GM12891 (cell line): ENCODE measurements around the gene TMEM203.
A peak's percentile ranks its signal among the peaks of the same experiment; 100 is the strongest.
"Not testable (repeated sequence)": the region's sequence is repeated elsewhere in the genome, so short reads cannot be mapped to it uniquely, and the experiment has no call there.

ENCODE experiments used
- DNase-seq: peaks from one replicate; pipeline ENCODE4 v3.0.0; 2011; ENCODE audit warnings: low spot score; ENCODE audit not compliant: insufficient read length
- FAIRE-seq: peaks from 2 replicates; lab custom pipeline; 2011; peaks lifted over from hg19 to GRCh38; lab: Jason Lieb, UNC
- PAX5 ChIP-seq: IDR thresholded peaks from 2 replicates; pipeline ENCODE4 v1.6.1; 2011; ENCODE audit warnings: low read length, moderate library complexity, mild to moderate bottlenecking; ENCODE audit not compliant: insufficient read depth, severe bottlenecking
- POLR2A ChIP-seq: IDR thresholded peaks from 2 replicates; pipeline ENCODE4 v1.6.1; 2011; ENCODE audit warnings: low read depth, low read length, control low read depth
- POLR2AphosphoS5 ChIP-seq: IDR thresholded peaks from 2 replicates; pipeline ENCODE4 v1.6.1; 2011; ENCODE audit warnings: low read depth, low read length, control low read depth
- POU2F2 ChIP-seq: IDR thresholded peaks from 2 replicates; pipeline ENCODE4 v1.6.1; 2011; ENCODE audit warnings: low read depth, mild to moderate bottlenecking, control low read depth, low read length, moderate library complexity
- SPI1 ChIP-seq: IDR thresholded peaks from 2 replicates; pipeline ENCODE4 v1.6.1; 2011; ENCODE audit warnings: low read depth, low read length, control low read depth
- TAF1 ChIP-seq: IDR thresholded peaks from 2 replicates; pipeline ENCODE4 v1.6.1; 2011; ENCODE audit warnings: low read depth, low read length, control low read depth

TMEM203 gene

DNA sequence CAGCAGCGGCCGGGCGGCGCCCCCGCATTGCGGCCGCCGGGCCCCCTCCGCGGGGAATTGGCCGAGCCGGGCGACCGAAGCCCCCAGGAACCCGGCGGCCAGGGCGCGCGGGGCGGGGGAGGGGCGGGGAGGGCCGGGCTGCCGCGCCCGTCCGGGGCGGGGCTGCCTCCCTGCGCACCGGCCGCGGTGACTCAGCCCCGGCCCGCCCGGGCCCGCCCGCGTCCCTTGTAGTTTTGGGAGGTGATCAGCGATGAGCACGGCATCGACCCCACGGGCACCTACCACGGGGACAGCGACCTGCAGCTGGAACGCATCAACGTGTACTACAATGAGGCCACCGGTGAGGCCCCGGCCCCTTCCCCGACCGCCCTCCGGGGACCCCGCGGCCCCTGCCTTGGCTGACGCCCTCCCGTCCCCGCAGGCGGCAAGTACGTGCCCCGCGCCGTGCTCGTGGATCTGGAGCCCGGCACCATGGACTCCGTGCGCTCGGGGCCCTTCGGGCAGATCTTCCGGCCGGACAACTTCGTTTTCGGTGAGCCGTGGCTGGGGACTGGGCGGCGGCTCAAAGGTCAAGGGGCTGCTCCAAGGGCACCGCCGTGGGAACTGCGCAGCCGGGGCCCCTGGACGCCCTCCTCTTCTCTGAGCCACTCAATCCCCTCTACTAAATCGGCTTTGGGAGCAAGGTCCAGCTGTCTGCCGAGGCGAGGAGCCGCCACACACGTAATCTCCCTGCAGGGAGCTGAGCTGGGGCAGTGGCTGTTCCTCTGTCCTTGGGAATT is 36.2 kb upstream of the TMEM203 start:
- TF ChIP-seq POLR2AphosphoS5: no peak
- no peak for TF ChIP-seq SPI1
- TF ChIP-seq POU2F2: no peak
- TF ChIP-seq TAF1: no peak
- no peak for TF ChIP-seq POLR2A
- TF ChIP-seq PAX5: no peak
- DNase-seq (peak; percentile 65), FAIRE-seq (peak; percentile 33)

DNA sequence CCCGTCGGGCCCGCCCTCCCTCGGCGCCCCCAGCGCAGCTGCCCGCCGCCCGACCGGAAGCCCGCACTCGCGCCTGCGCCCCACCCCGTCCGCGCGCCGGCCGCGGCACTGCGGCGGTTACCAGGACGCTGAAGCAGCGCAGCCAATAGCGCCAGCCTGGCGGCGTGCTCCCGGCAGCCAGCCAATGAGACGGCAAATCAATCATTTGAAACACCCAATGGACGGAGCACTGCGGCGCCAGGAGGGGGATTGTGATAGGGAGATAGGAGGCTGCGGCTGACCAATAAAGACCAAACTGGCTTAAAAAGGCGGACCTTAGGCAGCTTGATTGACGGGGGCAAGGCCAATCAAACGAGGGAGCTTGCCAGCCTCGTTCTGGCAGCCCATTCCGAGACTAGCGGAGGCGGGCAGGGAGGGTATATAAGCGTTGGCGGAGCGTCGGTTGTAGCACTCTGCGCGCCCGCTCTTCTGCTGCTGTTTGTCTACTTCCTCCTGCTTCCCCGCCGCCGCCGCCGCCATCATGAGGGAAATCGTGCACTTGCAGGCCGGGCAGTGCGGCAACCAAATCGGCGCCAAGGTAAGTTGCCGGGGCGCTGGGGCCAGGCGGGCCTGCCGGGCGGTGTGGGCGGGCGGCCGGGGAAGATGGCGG is 35.5 kb upstream of the TMEM203 start, which contains the start of gene TUBB4B:
Gene TUBB4B (plus strand): TSS at position 447 of the 649 bp plus-strand sequence. CDS start 74 bp downstream, at position 521.
- TF ChIP-seq POLR2AphosphoS5 (peak; percentile 99), TAF1 (peak; percentile 99), POLR2A (peak; percentile 99), POU2F2 (peak; percentile 90), PAX5 (no peak)
- DNase-seq (peak; percentile 99), FAIRE-seq (peak; percentile 100)

DNA sequence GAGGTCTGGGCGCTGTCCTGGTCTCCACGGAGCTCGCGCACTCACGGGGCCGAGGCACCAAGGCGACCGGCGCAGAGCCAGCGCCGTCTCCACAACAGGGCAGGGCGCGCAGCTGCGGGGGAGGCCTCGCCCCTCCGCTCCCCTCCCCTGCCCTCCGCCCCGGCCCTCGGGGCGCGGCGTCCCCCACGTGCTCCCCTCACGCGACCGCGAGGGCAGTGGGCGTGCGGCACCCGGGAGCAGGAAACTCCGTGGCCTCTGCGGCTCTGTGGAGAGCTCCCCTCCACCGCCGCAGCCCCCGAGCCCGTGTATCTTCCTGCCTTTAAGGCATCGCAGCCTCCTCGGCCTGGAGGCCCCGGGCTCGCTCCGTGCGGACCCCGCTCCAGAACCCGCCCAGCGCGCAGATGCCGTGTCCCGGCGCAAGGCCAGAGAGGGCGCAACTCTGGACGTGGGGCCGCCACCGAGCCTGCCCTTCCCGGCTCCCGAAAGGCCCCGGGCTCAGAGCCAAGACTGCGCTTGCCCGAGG is 34.9 kb upstream of the TMEM203 start:
- FAIRE-seq: no peak
- peak; percentile 67 for DNase-seq
- TF ChIP-seq TAF1 (peak; percentile 21), POU2F2 (no peak), PAX5 (no peak), POLR2AphosphoS5 (no peak)

DNA sequence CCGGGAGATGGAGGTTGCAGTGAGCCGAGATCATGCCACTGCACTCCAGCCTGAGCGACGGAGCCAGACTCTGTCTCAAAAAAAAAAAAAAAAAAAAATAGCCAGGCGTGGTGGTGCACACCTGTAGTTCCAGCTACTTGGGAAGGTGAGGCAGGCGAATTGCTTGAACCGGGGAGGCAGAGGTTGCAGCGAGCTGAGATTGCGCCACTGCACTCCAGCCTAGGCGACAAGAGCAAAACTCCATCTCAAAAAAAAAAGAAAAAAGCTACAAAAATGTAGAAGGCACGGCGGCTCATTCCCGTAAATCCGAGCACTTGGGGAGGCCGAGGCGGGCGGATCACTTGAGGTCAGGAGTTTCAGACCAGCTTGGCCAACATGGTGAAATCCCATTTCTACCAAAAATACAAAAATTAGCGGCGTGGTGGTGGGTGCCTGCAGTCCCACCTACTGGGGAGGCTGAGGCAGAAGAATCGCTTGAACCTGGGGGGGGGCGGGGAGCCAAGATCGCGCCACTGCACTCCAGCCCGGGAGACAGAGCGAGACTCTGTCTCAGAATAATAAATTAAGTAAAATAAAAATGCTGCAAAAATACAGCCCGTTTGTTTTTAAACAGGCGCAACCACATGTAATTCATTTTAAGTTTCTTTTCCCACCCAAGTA is 34.2 kb upstream of the TMEM203 start:
- DNase-seq, FAIRE-seq: not testable (repeated sequence)

DNA sequence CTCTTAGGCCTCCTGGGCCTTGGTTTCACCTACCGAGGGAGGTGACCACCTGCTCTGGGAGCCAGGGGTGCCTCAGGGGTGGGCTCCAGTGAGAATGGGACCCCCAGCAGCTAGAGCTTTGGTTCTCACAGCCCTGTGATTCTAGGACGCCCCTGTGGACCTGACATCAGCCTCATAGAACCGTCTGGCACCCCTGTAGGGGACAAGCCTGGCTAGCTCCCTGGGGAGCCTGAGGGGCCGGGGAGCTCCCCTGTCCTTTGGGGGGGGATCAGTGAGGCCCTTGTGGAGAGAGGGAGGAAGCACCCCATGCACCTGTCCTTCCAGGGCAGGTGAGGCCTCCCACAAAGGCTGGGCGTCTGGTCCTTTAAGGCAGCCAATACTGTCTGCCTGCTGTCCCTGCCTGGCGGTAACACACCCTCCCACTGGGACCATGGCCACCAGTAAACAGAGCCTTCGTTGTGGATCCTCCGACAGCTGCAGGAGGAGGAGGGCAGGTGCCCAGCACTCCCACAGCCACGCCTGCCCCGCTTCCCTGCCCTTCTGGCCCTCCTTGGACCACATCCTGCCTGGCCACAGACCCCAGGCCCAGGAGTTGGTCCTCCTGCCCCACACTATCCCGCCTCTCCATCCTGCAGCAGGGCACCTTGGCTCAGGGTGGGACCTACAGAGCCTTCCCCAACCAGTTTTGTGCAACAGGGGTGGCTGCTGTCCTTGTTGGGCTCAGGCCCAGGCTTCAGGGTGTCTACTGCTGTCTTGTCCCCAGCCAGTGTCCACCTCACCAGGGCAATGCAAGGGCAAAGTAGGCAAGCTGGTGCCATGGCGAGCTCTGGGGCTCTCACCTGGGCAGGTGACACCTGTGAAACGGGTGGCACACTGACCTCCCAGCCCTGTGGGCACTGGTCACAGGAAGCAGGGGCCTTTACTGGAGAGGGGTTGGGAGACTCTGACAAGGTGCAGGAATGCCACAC is 32.6 kb upstream of the TMEM203 start:
- FAIRE-seq (no peak), DNase-seq (no peak)
- TF ChIP-seq POLR2A (no peak), POU2F2 (no peak)

DNA sequence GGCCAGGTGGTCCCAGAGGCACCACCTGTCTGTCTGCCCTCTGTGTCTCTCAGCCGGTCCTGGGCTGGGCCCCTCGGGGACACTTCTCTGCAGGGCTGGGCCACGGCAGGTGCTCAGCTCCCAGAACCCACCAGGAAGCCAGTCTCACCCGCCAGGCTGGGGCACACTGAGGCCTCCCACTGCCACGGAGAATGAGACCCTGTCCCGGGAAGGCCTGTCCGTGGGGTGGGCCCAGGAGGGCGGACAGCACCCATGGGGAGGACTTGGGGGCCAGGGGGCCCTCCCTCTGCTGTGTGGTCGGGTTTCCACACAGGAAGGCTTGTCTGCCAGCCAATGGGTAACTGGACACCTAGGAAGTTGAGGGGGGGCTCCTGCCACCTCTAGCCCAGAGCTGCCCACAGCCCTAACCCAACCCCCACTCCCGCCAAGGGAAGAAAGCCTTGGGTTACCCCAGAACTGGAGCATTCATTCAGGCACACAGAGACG is 31.5 kb upstream of the TMEM203 start:
- TF ChIP-seq SPI1: no peak
- TF ChIP-seq PAX5: no peak
- peak; percentile 57 for FAIRE-seq
- DNase-seq: no peak

DNA sequence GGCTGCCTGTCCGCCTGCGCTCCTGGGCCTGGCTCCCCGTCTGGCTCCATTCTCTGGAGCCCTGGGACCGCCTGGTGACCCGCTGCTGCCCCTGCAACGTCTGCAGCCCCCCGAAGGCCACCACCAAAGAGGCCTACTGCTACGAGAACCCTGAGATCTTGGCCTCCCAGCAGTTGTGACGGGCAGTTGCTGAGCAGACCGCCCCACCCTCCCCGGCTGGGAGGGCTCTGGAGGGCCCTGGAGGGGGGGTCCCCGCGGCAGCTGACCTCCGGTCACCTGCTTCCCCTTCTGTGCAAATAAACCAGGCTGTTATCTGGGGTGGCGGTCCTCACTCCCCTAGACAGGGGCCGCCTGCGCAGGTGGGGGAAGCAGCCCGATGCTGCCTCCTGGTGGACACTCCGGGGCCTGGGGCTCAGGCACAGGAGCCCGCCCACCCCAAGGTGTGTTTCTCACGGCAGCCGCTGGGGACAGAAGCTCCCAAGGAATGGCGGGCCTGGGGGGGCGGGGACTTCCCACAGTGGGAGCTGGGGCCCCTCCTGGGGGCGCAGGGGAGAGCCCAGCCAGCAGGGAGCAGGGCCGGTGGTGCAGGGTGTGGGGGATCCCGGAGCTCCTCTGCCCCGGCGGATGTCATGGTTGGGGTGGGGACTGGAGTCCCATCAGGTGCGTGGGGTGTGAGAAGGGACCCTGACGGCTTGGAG is 30.9 kb upstream of the TMEM203 start:
- DNase-seq (peak; percentile 99), FAIRE-seq (peak; percentile 95)
- no peak for TF ChIP-seq POLR2AphosphoS5
- TF ChIP-seq POLR2A: no peak
- no peak for TF ChIP-seq TAF1
- TF ChIP-seq POU2F2: no peak
- no peak for TF ChIP-seq PAX5
- no peak for TF ChIP-seq SPI1

DNA sequence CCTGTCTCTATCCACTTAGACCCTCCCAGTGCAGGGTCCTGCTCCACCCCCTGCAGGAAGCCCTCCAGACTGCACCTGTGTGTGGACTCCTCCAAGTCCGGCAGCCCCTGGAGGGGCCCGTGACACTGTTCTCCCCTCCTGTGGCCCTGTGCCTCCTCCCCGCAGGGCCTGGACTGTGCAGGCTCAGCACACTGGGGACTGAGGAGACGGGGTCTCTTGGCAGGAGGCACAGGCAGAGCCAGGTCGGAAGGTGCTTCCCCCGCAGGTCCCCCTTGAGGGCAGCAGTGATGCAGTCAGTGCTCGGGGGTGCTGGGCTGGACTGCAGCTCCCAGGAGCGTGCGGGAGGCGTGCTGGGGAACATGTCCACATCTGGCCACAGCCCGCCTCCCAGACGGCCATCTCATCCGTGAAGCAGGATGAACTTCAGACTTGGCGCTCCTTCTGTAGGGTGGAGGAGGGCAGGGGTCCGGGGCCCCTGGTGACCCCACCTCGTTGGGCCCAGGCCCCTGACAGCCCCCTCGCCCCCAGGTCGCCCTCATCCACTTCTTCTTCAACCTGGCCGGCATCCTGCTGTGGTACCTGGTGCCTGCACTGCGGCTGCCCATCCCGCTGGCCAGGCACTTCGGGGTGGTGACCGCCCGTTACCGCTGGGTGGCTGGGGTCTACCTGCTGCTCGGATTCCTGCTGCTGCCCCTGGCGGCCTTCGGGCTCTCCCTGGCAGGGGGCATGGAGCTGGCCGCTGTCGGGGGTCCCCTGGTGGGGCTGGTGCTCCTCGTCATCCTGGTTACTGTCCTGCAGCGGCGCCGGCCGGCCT is 30.2 kb upstream of the TMEM203 start:
- no peak for DNase-seq
- no peak for TF ChIP-seq POU2F2
- no peak for TF ChIP-seq POLR2AphosphoS5
- no peak for TF ChIP-seq POLR2A
- TF ChIP-seq PAX5: no peak
- TF ChIP-seq TAF1: no peak
- TF ChIP-seq SPI1: no peak
- peak; percentile 31 for FAIRE-seq
